OCI-M2 (cell line): ENCODE measurements around the gene SGCD.

Source experiments
- DNase-seq: peaks from one replicate; lab custom pipeline; 2025; ENCODE audit not compliant: unreplicated experiment; lab: John Stamatoyannopoulos, UW

The SGCD gene

DNA sequence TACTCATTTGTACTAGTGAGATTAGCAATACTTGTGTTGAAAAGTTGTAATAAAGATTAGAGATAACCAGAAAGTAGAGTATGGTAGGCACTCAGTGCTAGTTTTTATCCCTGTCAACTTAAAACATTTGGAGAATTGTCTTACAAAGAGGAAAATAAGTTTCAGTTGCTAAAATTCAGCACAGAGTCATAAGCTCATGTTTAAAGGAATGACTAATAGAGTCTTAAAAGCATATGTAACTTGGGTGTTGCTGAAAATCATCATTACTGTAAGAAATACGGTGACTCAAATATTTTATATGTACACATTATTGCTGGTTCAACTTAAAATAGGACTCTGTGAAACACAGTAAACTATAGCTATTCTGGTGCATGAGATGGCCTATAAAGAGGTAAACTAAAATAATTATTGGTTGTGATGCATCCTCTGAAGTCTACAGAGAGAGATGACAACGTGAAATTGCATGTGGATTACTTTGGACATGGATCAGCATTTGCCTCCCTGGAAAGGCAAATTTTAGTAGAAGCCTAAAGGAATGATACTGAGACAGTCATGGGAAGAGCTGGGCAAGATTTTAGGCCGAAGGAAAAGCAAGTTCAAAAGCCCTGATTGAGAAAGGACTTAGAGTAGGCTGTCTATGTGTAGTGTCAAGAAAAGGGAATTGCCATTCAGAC lies 34.6 kb downstream of the SGCD start:
- DNase-seq: no peak

DNA sequence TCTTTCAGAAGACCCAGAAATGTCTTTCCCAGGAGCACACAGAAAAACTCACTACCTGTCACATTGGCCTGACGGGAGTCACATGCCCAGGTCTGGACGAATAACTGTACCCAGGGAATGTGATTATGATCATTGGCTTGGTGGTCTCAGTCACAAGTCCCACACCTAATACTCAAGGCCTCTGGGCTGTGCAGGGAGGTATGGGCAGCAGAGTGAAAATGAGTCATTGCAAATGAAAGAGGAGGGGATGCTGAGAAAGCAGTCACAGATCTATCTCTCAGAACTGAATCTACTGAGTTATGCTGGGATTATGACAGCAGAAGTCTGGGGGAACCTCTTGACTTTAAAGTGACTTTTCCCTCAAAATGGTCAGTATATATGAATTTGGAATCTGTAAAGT lies 36.9 kb downstream of the SGCD start:
- no peak for DNase-seq

DNA sequence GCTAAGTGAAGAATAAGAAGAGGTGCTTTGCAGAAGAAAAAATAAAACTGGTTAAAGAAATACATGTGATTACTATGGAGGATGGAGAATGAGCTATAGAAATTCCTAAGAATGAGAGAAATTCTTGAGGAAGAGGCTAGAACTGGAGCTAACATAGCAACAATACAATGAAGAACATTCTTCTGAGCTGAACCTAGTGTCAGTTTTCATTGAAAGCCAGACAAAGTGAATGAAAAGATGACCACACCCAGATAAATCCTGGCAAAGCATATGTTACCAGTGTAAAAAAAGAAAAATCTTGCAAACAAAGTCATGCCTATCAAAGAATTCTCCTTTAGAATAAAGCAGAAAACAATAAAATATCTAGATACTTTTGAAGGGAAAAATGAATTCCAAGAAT lies 39.6 kb downstream of the SGCD start:
- no peak for DNase-seq

DNA sequence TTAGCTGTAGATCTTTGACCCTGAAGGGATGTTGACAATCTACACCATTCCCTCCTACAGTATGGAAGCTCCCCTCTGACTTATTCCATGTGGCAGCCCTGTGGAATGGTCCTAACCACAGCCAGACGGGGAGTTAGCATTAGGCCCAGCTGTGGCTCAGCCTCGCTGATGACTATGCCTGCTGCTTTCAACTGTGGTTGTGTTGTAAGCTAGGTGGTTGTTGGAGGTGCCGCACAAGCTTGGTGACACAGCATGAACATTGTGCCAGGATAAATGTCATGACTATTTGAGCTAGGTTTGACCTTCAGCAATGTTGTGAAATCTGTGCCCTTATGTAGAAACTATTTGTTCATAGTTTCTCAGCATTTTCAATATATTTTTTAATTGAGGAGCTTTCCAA lies 40.6 kb downstream of the SGCD start:
- DNase-seq: no peak

DNA sequence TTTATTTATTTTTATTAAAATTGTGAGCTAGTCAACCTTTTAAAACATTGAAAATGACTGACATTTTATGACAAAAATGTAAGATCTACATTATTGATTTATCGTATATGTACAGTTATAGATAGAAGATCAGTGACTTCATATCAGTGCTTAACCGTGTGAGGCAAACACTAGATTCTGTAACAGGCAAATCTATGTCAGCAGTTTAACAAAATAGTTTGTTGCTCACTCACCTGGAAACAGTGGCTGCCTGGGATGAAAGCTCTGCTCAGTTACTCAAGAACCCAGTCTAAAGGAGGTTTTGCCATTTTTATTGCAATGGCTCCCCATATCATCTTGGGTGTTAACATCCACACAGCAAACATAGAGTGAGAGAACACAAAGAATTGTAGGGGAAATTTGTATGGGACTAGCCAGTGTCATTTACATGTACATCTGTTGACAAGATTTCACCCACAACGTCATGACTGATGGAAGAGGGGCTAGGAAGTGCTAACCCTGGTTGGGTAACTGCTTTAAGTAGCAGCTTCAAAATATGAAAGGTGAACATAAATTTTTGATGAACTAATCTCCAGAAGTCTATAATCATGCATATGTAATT lies 49.0 kb downstream of the SGCD start:
- DNase-seq: no peak

DNA sequence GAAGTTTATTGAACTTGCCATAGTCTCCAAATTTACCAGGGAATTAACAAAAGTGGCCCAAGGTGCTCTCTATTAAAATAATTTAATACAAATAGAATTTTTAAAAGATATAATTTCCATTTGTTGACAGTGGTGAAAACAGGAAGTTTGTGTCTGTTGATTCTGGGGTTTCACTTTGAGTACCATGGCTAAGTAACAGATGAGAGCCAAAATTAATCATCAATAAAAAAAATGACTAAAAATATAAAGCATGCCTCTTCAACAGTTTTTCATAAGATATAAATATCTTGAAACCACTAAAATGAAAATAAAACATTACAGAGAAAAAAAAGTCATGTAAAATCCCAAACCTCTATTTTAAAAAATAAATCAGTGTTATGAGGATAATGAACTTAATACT lies 49.8 kb downstream of the SGCD start:
- DNase-seq: no peak

DNA sequence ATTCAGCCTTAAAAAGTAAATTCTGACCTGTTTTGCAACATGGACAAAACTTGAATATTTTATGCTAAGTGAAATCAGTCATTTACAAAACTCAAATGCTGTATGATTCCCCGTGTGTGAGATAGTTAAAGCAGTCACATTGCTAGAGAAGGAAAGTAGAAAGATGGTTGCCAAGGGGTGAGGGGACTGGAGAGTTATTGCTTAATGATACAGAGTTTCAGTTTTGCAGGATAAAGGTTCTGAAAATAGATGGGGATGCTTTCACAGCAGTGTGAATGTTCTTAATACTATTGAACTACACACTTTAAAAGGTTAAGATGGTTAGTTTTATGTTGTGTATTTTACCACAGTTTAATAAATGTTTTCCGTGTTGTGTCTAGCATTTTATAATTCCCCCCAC lies 51.2 kb downstream of the SGCD start:
- DNase-seq: no peak

DNA sequence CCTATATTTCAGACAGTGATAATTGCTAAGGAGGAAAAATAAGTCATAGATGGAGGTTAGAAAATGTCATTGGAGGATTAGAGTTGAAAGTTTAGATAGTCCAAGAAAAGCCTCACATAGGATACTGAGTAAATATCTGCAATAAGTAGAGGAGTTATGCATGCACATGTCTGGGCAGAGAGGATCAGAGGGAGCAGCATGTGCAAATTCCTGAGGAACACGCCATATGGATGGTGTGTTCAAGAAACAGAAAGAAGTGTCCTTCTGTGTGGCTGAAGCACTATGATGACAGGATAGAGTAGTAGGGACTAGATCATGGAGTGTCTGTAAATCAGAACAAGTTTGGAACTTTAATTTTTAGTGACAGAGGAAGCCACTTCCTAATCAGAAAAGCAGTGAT lies 52.2 kb downstream of the SGCD start:
- no peak for DNase-seq

DNA sequence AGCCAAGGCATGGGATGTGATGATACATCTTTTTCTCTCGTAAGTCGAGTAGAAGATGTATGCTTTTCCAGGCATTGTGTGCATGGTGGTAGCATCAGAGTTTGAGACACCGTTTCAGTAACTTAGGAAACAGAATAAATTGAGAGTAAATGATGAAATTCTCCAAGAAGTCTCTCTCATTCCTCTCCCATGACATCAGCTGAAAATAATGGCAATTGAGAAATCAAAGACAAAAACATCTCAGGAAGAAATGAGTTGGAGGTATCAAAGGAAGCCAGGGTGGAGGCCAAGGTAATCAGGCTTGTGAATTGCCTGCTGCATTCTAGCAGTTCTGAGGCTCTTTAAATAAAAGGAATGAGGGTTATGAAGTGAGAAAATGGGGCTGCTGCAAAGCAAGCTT lies 53.9 kb downstream of the SGCD start:
- no peak for DNase-seq

DNA sequence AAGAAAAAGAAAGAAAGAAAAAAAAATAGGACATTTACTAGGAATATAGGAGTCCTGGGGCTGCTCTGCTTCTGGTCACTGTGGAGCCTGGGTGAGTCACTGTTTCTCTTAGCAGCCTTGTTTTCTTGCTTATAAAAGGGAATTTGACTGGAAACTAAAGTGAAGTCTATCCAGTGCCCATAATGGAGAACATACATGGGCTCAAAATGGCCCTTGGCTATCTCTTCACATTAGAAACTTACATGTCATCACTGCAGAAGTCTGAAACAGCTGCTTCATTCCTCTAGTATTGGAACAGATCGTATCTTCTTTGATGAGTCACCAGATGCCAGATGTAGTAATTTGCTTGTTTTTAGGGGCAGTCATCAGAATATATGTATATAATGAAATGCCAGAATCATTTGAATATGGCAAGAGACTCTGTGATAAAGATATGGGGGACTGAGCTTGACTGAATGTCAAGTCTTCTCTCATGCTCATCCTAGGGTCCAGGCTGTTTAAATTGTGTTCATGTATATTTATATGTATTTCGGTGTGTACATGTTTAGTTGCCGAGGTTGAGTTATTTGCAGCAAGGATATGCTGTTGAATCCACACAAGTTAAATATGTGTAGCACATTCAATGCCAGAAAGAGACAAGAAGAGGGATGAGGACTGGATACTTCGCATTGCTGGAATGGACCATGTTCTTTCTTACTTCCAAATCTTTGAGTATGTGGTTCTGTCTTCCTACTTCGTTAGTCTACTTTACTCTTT lies 56.7 kb downstream of the SGCD start:
- no peak for DNase-seq

DNA sequence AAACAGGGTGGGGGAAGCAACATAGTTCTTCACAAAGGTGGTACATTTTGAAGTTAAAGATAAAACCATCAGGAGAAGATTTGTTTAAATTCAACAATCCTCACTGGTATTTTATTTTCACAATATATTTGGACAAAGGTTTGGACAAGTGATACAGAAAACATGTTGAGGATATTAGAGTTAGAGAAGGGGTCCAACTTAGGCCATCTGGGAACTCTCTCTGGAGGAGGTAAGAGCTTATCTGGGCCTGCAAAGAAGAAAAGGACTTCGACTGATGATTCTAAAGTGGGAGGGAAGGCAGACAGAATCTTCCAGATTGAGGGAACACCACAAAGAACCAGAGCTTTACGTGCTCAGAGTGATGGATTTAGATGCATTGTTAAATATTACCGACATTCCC lies 58.5 kb downstream of the SGCD start:
- DNase-seq: no peak

DNA sequence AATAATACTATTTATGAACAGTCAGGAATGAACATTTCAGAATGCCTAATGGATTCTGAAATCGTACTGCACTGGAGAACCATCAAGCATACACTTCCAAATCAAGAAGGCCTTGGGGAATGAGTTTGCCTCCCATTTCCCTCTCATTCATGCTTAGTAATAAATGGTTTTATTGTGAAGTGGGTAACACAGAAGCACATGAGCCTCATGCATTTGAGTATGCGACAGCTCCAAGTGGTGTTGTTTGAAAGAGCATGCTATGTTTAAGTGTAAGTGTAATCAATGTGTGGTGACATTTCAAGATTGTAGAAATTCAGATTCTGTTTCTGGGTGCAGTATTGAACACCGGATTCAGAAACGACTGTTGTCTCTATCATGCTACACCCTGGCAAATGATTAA lies 60.0 kb downstream of the SGCD start:
- no peak for DNase-seq

DNA sequence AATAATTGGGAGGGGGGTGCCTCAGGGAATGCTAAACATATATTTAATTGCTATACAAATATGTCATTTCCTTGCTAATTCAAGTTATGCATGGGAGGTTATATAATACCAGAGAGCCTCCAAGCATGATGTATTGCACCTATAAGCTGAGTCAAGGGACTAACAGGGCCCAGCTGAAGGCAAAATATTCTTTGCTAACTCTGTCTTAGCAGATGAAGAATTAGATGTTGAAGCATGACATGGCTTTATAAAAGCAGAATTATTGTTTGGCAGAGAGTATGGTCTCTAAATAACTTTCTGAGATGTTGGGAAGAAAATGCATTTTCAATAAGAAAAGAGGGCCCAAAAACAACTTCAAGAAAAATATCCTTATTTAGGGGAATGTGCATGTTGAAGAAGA lies 60.4 kb downstream of the SGCD start:
- DNase-seq: no peak

DNA sequence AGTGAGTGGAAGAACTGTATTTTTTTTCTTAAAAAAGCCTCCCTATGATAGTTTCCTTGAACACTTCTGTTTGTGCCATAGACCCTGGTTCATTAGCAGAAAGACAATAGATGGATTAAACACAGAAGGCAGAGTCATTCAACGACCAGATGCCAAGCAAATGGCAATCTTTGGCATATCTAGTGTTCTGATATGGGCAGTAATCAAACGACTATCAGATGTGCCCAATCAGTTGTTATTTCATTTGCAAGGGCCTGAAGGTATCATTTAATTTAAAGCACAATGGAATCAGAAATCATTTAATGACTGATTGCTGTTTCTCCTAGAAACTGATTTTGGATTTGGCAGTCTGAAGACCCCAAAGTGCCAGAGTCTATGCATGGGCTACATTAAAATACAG lies 61.3 kb downstream of the SGCD start:
- no peak for DNase-seq

DNA sequence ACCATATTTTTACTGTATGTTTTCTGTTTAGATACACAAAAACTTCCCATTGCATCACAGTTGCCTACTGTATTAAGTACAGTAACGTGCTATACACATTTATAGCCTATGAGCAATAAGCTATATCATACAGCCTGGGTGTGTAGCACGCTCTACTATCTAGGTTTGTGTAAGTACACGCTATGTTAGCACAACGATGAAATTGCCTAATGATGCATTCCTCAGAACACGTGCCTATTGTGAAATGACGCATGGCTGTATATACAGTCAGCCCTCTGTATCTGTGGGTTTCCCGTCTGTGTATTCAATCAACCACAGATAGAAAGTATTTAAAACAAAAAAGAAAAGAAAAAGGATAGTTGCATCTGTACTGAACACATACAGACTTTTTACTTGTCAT lies 64.2 kb downstream of the SGCD start:
- DNase-seq: no peak

DNA sequence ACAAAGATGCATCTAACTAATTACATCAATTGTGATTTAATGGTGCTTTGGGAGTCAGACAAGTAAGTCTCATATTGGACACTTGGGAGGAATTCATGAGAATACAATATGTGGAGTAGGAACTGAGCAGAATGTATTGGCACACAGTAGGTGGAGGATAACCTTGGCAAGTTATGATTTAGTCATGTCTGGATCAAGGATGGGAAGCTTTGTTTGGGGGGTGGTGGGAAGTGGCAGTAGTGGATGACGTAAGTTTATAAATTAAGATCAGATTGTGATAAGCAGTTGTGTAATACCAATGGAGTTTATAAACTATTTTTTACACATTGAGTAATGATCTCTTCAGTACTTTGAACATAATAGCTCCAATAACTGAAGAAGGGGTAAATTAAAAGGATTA lies 67.0 kb downstream of the SGCD start:
- DNase-seq: no peak

DNA sequence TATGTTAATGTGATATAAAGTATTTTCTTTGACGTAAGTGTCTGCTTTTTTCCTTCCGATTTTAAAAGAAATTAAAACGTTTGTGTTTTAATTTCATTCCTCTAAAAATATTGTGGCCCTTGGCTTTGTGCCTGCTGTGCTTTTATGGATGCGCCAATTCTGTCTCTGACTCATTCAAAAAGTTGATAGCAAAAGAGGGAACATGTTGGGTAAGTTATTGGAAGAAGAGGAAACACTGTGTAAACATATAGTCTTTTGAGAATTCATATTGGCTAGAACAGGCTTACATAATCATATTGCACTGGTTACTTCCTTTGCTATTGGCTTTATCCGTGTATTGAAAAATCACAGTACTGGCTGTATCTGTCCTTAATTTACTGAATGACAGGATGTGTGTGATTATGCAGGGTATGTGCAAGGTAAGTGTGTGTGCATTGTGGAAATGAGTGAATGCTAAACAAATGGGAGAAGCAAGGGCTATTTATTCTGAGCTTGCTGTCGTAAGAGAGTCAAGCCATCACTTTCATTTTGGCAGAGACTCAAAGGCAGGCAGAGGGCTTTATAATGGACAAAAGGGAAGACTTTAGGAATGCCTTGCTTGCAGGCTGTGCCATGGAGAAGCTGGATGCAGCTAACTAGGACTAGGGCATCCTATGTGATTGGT lies 67.8 kb downstream of the SGCD start:
- no peak for DNase-seq

DNA sequence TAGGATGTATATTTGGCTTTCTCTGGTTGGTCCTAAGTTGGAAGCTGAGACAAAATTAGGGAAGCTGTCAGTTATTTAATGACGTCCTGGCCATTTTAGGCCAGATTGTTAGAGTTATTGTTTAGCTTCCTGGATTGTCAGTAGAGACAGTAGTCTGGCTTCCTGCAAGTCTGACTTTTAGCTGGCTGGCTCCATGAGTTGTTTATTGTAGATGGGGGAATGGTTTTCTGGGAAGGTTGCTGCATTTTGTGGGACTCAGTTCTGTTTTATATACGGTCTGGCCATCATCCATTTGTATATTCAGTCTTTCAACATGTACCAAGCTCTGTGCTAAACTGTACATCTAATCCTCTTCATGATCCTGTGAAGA lies 68.3 kb downstream of the SGCD start:
- no peak for DNase-seq

DNA sequence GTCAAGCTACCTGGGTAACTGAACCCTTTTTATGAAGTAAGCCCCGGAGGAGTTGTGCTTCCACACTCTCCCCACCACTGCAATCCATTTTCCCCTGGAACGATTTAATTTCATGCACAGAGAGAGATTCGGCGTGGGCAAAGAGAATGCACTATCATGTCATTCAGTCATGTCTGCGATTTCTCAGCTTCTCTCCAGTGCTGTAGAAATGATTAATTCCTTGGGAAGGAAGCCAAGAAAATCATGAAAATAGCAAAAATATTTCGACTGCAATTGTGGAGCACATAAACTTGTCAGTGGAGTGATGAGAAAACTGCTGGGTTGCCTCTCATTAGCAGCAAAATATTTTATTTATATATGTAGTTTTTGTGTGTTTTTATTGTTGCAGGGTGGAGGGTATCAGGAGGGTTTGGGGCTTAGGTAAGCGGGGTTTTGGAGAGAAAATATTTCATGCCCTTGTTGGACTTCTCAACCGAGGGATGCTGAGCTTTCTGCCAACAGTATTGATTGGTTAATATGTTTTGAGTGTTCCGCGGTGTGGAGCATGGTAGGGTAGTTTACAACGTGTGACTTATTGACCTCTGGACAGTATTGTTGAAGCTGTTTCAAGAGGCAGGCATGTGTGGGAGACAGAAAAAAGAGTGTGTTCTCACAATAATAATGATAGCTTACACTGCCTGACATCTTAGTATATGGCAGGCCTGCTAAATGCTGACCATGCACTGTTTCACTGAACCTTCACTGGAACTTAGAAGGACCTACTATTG lies 69.3 kb downstream of the SGCD start:
- DNase-seq: no peak

DNA sequence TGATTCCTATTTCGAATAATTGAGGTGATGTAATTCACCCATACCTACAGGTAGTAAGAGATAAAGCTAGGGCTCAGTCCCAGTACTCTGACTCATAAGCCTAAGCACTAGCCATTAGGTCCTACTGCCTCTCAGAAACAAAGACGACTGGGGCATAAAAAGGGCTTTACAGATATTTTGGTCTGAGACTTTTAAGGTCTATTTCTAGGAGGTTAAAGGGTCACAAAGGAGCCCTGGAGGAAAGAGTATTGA lies 69.8 kb downstream of the SGCD start:
- DNase-seq: no peak

DNA sequence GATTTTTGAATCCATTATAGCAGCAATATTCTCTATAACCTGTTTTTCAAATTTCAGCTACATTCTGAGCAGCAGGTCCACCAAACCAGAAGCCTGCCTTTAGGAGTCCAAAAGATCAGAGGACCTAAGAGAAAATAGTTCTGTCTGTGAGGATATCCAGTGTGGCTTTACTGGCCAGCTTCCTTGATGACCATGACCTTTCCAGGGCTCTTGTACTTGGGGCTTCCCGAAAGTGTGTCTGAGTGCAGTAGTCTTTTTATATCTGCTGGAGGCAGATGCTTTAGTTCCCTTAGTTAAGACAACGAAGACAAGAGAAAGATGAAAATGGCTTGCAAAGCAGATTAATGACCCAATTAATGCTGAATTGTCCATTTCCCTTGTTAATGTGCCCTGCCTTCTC lies 72.4 kb downstream of the SGCD start:
- DNase-seq: no peak
